Erythroblast (primary cell): ENCODE results near the gene PADI4.

Experiments
- GATA1 ChIP-seq: IDR thresholded peaks from 2 replicates; pipeline ENCODE4 v1.6.1; 2011; ENCODE audit warnings: low read depth, mild to moderate bottlenecking, control low read depth, low read length, moderate library complexity
- POLR2A ChIP-seq: IDR thresholded peaks from 2 replicates; pipeline ENCODE4 v1.6.1; 2011; ENCODE audit warnings: mild to moderate bottlenecking, low read length

DNA sequence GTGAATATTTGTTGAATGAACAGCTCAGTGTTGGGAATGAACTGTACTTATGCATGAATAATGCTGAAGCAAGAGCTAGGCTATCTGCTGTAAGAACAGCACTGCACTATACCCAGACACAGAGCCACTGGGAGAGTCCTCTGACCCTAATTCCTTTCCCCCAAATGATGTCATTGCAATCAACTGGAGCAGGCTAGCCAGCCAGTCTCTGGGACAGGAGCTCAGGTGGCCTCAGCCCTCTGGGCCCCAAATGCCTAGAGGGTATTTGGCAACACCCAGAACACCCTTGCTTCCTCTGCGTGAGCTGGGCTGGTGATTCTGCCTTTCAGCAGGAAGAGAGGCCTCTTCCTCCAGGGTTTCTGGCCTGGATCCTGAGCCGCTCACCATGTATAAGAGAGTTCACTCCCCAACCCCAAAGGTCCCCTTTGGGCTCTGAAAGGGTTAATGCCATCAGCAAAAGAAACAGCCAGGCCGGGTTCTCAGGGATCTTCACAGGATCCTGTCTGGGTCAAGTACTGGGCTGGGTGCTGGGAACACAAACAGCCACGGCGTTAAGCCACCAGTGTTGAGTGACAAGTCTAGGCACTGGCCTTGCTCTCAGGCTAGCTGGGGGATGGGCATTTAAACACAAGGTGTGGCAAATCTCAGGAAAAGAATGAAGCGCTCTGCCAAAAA is 3.7 kb upstream of the PADI4 start:
- TF ChIP-seq POLR2A = no peak
- no peak for TF ChIP-seq GATA1
